Measurements from ENCODE around the gene RNF213. TPM values are rescaled to one million over a fixed set of nuclear protein-coding genes. Genes with fewer than 3 reads are reported as not detected.

RNF213 gene
- 17.5 TPM for total RNA-seq

DNA sequence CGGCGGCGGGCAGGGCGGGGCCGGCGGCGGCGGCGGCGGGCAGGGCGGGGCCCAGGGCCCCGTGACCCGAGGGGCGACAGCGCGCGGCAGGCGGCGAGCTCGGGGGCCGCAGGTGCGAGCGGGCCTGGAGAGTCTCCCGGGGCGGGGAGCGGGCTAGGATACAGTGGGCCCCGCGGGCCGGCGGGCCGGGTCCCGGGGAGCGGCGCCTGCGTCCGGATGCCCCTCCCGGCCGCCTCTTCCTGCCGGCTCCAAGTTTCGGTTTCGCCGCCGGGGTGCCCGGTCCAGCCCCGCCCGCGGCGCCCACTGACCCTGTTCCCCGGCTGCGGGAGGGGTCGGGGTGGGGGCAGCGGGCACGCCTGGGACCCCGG is at the start of gene RNF213:
RNF213 (plus strand) TSS at position 62 of the 368 bp plus-strand sequence. CDS start 2,830 bp downstream, outside the sequence.
- DNase-seq: no peak

GRCh38 chr17:80212109-80212508 is 48.5 kb upstream of the RNF213 start:
- DNase-seq: no peak

DNA sequence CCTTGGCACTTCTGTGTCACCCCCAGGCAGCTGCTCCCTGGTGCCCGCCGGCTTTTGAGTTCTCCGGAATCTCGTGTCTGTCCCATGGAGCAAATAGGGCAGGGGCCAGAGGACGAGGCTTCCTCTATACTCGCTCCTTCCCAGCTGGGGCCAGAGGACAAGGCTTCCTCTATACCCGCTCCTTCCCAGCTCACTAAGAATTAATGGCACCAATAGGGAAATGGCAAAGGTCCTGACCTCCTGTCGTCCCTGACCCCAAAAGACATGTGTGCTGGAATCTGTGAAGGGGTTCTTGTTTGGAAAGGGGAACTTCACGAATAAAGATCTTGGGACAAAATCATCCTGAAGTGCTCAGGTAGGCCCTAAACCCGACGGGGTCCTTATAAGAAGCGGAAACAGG is 48.1 kb upstream of the RNF213 start:
- no peak for DNase-seq

GRCh38 chr17:80212962-80213642 is 47.5 kb upstream of the RNF213 start:
- no peak for DNase-seq

DNA sequence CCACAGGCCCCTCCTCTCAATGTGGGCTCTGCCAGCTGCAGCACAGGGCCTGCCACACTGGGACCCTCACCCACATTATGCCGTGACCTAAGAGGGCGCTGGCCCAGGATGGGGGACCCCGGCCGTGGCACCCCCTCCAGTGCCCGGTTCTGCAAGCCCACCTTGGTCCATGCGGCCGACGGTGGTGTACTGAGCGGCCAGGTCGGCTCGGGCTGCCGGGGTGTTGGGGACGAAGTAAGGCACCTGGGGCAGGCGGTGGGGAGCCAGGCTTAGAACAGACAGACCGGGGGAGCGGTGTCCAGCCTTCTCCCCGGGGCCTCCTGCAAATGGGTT is 47.0 kb upstream of the RNF213 start:
- DNase-seq: no peak

GRCh38 chr17:80214012-80214877 is 46.4 kb upstream of the RNF213 start:
- DNase-seq: no peak

- DNase-seq: no peak
Measured at GRCh38 chr17:80214878-80215210, 45.8 kb upstream of the RNF213 start.

DNA sequence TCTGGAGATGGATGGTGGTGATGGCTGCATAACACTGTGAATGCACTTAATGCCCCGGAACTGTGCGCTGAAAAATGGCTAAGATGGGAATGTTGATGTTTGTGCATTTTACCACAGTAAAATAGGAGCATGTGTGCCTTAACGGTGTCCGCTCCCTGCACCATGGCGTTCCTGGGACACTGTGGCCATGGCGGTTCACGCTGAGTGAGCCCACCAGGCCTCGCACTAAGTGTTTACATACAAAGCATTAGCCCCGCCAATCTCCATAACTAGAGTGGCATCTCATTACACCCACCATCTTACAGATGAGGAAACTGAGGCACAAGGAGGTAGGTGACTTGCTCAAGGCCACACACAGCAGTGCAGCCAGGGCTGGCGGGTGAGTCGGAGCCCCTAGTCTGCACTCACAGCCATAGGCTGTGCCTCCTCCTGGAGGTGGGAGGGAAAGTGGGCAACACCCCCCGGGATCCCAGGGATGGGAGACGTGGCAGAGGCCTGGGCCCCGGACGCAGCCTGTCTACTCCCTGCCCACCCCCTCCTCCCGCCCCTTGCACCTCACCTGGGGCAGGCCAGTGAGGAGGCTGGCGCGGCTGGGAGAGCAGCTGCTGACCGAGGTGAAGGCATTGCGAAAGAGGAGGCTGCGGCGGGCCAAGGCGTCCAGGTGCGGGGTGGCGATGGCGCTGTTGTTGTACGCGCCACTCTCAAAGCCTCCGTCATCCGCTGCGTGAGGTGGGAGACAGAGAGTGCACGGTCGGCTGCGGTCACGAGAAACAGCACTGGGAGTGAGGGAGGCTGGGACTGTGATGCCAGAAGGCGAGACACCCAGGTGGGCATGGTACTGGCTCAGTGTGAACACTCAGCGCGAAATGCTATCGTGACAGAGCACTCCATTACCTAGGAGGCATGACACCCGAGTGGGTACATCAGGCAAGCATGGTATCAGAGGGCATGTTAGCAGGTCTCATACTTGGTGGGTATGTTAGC is 43.9 kb upstream of the RNF213 start:
- no peak for DNase-seq

DNA sequence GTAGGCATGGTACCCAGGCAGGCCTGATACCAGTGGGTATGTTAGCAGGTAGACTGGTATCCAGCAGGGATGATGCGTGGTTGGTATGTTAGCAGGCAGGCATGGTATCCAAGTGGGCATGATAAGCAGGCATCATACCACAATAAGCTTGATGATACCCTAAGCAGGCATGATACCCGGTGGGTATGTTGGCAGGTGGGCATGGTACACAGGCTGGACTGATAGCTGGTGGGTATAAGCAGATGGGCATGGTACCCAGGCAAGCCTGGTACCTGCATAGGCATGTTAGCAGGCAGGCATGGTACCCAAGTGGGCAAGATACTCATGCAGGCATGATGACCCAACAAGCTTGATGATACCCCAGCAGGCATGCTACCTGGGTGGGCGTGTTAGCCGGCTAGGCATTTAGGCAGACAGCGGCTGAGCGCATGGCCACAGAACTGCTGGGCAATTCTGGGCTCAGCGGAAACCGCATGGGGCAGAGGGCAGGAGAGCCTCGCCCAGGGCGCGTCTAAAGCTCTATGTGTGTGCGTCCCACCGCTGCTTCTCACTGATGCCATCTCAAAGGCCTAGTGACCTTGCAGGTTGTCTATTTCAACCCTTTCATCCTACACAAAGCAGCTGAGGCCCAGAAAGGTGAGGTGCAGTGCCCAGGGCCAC is 42.8 kb upstream of the RNF213 start:
- no peak for DNase-seq

- no peak for DNase-seq
Measured at GRCh38 chr17:80218391-80218790, 42.3 kb upstream of the RNF213 start.

- DNase-seq: no peak
Measured at GRCh38 chr17:80219013-80219762, 41.5 kb upstream of the RNF213 start.

- DNase-seq: no peak
Measured at GRCh38 chr17:80219763-80220053, 40.9 kb upstream of the RNF213 start.

DNA sequence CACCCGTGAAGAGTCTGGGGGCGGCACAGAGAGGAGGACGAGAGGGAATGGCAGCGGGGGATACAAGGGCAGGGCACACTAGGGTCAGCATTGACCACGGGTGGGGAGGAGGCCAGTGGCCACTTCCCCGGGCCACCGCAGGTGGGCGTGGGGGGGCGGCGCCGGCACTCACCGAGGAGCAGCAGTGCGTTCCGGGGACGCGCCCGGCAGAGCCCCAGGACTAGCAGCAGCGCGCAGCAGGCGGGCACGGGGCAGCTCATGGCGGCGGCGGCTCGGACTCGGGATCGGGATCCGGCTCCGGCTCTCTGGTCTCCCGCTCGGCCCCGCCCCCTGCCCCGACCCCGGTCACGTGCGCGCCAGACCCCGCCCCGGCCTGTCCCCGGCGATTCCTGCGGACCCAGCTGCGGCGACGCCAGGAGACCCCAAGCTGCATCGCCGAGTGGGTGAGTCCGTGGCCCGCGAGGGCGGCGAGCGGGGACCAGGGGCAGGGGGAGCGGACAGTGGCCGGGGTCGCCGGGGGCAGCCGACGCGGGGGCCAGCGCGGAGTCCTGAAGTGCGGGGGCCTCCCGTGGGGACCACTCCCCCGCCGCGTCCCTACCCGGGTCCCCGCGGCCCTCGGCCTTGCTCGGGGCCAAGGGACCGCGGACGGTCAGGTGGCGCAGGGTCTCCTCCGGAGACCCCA is 40.5 kb upstream of the RNF213 start, which contains the start of the genes SGSH and SLC26A11:
SGSH (minus strand) TSS at position 280 of the 682 bp plus-strand sequence; CDS start at position 260, 20 bp downstream.
SLC26A11 (plus strand) TSS at position 374 of the 682 bp plus-strand sequence. CDS start 1,134 bp downstream, outside the sequence.
- DNase-seq: peak; percentile 19

DNA sequence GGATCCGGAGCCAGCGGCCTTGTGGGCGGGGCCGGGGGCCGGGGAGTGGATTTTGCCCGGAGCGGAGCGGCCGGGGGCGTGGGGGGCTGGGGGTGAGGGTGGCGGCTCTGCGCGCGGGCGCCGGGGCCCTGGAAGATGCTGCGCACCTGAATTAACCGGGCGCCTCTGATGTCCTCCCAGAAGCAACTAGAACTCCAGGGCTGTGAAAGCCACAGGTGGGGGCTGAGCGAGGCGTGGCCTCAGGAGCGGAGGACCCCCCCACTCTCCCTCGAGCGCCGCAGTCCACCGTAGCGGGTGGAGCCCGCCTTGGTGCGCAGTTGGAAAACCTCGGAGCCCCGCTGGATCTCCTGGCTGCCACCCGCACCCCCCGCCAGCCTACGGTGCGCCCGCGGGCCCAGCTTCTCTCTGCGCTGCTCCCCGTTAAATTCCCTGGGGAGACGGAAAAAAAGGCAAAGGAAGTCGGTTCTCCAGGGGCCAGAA is 39.9 kb upstream of the RNF213 start:
- no peak for DNase-seq

DNA sequence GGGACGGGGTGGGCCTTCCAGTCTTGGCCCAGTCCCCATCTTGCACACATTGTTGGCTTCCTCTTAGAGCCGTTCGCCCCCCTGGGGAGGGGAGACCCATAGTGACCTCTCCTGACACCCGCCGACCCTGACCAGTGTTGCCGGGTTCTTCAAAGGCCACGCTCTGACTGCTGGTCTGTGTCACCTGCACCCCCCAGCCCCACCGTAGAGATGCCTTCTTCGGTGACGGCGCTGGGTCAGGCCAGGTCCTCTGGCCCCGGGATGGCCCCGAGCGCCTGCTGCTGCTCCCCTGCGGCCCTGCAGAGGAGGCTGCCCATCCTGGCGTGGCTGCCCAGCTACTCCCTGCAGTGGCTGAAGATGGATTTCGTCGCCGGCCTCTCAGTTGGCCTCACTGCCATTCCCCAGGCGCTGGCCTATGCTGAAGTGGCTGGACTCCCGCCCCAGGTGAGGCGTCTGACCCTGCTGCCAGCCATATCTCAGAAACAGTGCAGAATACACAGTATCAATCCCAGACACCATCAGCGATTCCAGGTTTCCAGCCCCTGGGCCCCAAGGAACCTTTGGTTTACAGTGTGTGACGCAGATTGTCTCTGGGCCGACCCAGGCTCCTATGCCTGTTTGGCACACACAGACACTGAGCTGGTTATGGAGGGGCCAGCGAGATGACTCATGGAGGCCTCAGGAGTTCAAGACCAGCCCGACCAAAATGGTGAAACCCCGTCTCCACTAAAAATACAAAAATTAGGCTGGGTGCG is 39.1 kb upstream of the RNF213 start:
- DNase-seq: no peak

DNA sequence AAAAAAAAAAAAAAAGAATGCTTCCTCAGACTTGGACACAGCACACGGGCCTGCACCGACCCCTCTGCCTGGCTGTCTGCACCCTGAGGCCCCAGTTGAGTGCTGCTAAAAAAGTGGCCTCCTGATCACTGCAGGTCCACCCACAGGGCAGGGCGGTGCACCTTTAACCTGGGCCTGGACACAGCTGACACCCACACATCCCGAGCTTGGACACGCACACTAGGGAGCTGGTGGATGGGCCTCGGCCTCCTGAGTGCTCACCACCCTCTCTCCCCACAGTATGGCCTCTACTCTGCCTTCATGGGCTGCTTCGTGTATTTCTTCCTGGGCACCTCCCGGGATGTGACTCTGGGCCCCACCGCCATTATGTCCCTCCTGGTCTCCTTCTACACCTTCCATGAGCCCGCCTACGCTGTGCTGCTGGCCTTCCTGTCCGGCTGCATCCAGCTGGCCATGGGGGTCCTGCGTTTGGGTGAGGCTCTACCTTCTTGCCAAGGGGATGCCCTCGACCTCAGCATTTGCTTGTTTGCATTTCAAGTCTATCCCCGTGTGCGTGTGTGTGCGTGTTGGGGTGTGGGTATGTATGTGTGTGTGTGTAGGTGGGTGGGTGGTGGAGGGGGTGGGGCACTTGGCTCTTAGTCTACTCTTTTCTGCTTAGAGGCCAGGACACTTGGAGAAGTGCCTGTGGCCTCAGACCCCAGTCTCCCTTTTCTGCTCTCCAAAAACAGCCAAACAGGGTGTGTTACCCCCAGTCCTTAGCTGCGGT is 38.1 kb upstream of the RNF213 start:
- DNase-seq: no peak

- DNase-seq: no peak
Measured at GRCh38 chr17:80223142-80223815, 37.4 kb upstream of the RNF213 start.

- no peak for DNase-seq
Measured at GRCh38 chr17:80223838-80224497, 36.7 kb upstream of the RNF213 start.

Data from occipital lobe (tissue), 2 donors.